GM12875 (cell line): ENCODE data around the gene LCE7A.

Source experiments
- H3K4me3 ChIP-seq: one replicate; pipeline ENCODE4 v1.5.1; 2011; ENCODE audit warnings: low read depth, low read length, control low read depth
- TF ChIP-seq, protein P1 (sequence below): IDR thresholded peaks from 2 replicates; pipeline ENCODE4 v1.5.1; 2011; ENCODE audit warnings: low read depth, mild to moderate bottlenecking, control low read depth, inconsistent platforms, low read length, moderate library complexity, borderline replicate concordance; ENCODE audit not compliant: insufficient read depth

LCE7A gene

DNA sequence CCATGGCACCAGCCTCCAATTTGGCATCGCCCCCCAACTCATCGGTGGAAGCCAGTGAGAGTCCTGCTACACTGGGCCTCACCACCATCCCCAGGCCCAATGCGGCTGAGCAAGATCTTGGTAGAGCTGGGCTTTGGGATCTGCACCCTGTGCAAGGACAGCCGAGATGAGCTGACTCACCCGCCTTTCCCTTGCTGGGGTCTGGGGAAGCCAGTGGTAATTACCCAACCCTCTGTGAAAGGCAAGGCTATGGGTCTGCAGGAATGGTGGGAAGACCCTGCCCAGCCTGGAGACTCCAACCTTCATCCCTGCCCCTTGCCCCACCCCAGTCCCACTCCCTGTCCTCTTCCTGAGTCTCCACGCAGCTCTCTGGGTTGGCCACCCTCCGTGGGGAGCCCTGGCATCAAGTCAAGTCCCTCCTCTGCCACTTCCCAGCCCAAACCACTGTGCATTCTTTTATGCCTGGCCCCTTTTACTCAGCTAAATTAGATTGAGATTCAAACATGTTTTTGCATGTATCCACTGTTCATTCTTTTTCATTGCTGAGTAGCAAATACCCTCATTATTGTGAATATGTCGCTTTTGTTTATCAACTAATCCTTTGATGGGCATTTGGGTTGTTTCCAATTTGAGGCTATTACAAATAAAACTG, 27.1 kb downstream of the LCE7A start:
- H3K4me3 ChIP-seq: no peak overlapping the region
- TF ChIP-seq, protein P1, sequence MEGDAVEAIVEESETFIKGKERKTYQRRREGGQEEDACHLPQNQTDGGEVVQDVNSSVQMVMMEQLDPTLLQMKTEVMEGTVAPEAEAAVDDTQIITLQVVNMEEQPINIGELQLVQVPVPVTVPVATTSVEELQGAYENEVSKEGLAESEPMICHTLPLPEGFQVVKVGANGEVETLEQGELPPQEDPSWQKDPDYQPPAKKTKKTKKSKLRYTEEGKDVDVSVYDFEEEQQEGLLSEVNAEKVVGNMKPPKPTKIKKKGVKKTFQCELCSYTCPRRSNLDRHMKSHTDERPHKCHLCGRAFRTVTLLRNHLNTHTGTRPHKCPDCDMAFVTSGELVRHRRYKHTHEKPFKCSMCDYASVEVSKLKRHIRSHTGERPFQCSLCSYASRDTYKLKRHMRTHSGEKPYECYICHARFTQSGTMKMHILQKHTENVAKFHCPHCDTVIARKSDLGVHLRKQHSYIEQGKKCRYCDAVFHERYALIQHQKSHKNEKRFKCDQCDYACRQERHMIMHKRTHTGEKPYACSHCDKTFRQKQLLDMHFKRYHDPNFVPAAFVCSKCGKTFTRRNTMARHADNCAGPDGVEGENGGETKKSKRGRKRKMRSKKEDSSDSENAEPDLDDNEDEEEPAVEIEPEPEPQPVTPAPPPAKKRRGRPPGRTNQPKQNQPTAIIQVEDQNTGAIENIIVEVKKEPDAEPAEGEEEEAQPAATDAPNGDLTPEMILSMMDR: no peak

DNA sequence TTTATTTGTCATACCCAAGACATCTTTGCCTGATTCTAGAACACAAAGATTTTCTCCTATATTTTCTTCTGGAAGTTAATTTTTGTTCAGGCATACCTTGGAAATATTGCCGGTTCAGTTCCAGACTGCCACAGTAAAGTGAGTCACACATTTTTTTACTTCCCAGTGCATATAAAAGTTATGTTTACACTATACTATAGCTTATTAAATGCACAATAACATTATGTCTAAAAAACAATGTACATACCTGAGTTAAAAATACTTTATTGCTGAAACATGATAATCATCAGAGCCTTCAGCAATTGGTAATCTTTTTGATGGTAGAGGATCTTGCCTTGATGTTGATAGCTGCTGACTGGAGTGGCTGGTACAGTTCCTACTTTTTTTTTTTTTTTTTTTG, 28.3 kb downstream of the LCE7A start:
- no peak overlapping the region for H3K4me3 ChIP-seq
- TF ChIP-seq, protein P1: no peak

DNA sequence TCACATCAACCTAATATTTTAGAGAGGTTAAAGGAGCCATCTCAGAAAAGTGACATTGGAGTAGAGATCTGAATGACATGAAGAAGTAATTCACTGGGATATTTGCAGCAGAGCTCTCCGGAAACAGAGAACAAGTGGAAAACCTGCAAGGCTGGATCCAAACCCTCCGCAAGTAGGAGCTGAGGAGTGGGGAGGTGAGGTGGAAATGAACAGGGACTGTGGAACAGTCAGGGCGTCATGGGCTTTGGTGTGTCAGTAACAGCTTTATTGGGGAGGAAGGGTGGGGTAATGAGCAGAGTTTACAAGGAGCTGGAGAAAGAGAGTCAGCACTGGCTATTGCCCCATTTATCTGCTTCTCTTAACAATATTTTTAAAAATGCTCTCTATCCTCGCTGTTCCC, 39.2 kb downstream of the LCE7A start:
- H3K4me3 ChIP-seq: no peak overlapping the region
- TF ChIP-seq, protein P1: no peak

DNA sequence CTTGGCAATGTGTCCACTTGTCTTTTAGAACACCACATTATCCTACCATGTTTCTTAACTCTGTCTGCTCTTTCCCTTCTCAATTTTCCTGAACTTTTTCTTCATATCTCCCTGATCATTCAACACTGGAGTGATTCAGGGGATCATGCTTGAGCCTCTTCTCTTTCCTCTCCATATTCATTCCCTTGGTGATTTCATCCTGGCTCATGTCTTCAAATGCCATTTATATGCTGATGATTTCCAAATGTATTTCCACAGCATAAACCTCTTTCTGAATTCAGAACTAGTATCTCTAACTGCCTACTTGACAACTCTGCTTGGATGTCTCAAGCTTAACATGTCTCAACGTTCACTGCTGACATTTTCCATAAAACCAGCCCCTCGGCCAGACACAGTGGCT, 40.1 kb downstream of the LCE7A start:
- H3K4me3 ChIP-seq: no peak overlapping the region
- TF ChIP-seq, protein P1: no peak

DNA sequence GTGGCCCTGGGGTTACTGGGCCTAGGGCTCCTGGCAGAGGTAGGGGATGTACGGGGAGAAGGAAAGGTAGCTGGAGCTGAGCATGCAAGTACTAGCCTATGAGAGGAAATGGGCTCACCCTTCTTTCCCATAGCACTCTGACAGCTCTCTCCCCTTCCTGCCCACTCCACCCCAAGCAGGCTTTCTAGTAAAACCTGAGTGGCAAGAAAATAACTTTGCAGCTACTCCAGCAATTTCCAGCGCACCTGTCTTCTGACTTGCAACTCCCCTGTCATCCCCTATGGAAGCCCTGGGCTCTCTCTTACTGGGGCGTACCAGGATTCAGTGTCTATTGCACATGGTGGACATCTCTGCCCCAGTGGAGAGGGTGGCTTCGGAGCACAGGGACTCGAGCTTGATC, 41.8 kb downstream of the LCE7A start:
- H3K4me3 ChIP-seq: no peak overlapping the region
- TF ChIP-seq, protein P1: no peak

DNA sequence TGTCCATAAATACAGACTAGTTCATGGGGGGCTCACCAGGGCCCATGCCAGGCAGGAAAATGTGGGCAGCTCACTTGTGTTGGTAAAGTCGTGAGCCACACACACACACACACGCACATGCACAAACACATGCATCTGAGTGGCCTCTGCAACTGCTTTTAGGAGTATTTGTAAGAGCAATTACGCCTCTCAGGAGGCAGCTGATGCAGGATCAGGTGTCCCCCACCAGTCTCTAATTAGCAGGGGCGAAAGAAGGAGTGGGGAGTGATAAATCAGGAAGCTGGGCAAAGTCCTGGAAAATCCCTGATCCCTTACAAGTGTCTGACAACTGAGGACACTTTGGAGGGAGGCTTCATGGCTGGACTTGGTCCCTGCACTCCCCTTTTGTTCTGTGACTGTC, 42.8 kb downstream of the LCE7A start:
- TF ChIP-seq, protein P1: no peak
- H3K4me3 ChIP-seq: no peak overlapping the region

DNA sequence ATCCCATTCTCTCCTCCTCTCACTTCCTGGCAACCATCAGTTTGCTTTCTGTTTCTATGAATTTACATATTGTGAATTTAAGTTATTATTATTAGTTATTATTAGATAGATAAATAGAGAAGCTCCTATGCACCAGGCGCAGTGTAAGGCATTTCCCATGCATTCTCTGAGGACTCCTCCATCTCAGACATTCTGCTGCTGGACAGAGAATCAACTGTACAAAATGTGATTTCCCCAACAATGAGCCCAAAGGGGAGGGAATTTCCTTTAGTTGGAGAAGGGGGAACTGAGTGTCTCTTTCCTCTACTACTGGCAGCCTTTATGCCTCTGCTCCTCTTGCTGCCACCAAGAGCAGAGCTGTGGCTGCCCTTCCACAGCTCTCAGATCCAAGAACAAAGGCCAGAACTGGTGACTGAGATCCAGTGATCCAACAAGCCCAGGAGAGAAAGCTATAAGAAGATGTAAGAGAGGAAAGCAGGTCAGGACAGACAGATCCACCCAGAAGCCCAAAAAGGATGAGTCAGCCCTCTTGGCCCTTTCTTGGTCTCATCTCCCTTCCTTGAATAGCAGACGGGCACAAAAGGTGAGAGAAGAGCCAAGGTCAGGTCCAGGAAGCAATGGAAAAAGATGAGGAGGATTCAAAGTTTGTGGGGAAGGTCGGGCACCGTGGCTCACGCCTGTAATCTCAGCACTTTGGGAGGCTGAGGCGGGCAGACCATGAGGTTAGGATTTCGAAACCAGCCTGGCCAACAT, 45.1 kb downstream of the LCE7A start:
- TF ChIP-seq, protein P1: no peak
- H3K4me3 ChIP-seq: no peak overlapping the region
